AG08395 (cell line): Measurements from ENCODE around the gene INF2.
A peak's percentile ranks its signal among the peaks of the same experiment; 100 is the strongest.

Source experiments
- DNase-seq: peaks from one replicate; pipeline ENCODE4 v3.0.0; 2012; ENCODE audit warnings: mixed read lengths, low spot score

The INF2 gene

DNA sequence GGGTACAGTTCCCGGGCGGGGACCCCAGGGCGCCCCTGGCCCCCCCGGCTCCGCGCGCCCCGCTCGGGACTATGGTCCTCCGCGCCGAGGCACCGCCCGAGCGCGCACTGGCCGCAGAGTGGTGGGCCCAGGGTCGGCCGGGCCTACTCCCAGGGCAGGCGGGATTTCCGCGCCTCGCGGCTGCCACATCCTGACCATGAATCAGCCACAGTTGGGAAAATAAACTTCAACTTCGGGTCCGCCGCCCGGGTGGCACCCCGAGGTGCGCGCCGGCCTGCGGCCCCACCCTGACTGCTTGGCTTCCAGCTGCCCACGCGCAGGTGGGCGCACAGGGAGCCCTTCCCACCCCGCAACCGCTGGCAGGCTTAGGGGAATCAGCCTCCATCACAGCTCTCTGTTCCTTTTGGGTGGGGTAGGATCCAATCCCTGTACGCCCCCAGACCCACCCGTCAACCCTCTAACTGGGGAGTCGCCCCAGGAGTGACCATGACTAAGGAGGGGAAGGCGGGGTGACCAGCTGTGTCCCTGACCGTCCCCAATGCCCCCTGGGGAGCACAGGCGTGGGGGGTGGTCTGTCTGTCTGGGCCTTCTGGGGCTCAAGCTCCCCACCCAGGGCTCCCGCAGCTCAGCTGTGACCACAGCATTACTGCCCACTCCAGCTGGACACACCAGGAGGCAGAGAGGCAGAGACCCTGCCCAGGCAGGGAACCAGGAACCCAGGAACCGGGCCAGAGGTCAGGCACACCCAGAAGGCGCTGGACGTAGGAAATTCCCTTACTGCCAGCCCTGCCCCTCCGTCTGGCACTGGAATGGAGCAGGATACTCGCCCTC, 678 bp downstream of the INF2 start:
- no peak for DNase-seq

- DNase-seq = no peak
These were observed 1.5 kb downstream of the INF2 start for GRCh38 chr14:104690861-104691455.

DNA sequence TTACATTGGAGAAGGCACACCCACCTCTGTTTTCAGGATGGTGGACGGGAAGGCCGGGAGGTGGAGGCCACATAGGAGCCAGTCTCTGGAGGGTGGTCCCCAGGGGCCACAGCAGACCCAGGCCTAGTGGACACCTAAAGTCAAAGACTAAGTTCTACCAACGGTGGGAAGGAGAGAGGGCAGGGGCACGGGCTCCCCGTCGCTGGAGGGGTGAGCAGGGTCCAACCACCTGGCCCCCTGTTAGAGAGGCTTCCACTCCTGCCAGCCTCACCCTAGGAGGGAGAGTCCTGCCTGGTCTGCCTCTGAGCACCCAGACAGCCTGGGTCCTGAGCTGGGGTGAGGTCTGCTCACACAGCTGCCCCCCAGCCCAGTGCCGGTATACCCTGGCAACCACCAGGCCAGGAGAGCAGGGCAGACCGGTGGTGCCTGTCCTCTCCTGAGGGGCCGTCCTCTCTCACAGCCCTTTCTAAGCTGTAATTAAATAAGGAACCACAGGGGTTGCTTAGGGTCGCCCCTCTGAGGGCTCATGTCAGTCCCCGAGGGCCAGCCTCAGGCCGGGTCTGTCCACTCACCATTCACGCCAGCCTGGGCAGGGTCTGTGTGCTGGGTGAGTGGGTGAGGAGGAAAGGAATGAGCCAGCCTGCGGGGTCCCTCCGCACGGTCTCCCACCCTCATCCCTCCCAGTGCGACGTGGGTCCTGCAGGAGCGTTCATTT, 2.3 kb downstream of the INF2 start:
- DNase-seq = no peak

DNA sequence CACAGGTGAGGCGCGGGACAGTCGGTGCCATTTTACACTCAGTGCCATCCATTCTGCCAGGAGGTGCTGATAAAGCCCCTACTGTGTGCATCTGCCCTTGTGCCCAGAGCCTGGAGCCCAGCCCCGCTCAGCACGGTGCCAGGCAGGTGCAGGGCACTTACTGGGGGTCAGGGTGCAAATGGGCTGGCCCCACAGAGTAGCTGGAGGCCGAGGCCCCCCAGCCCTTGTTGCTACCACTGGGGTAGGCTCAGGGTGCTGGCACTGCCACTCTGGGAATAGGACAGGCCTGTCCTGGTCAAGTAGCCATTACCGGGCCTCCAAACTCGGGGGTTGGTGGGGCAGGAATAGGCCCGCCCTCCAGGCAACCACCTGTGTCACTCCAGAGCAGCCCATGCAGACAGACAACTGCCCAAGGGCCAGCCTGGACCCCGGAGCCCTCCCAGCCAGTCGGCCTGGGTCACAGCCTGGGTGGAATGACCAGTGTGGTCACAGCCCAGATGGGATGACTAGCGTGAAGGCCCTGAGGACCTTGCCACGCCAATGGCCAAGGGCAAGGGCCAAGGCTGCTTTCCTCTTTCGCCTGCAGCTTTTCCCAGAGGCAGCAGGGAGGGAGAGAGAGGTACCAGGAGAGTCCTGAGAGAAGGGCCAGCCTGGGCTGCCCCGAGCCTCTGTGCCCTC, 3.0 kb downstream of the INF2 start:
- no peak for DNase-seq

GRCh38 chr14:104692939-104693315, 3.5 kb downstream of the INF2 start:
- no peak for DNase-seq

DNA sequence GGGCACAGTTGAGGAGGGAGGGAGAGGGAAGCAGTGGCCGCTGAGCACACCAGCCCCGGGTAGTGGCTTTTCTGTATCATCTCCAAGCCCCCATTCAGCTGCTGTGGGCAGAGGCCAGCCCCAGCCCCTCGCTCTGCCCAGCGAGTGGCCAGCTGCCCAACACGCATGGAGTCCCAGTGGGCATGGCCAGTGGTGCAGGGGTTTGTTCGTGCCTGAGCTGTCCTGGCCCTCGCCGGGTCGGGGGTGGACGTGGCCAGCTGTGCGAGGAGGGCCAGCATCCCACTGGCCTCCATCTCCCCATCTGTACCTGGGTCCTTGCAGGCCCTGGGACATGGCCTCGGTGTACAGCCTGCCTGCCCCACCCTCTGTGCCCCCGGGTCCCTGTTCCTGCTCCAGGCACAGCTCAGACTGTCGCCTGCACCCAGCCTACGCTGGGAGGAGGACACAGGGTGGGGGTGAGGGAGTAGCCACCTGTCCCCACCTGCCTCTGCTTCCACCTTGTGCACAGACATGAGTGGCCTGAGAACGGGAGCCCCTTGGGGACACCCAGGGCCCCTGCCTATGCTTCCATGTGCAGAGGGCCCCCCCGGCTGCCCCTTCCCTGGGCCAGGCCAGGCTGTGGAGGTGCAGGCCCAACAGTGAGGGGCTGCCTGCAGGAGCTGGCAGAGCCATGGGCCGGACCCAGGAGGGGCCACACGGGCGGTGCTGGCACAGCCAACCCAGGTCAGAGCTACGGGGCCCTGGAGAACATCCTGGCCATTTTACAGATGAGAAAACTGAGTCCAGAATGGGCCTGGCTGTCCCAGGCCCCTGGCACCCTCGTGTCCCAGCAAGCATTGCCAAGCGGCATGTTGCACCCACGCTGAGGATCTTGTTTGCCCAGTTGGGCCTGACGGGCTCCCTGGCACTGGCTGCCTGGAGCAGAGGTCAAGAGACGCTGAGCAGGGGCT, 4.3 kb downstream of the INF2 start:
- DNase-seq = no peak

GRCh38 chr14:104694475-104694950, 5.1 kb downstream of the INF2 start:
- no peak for DNase-seq

DNA sequence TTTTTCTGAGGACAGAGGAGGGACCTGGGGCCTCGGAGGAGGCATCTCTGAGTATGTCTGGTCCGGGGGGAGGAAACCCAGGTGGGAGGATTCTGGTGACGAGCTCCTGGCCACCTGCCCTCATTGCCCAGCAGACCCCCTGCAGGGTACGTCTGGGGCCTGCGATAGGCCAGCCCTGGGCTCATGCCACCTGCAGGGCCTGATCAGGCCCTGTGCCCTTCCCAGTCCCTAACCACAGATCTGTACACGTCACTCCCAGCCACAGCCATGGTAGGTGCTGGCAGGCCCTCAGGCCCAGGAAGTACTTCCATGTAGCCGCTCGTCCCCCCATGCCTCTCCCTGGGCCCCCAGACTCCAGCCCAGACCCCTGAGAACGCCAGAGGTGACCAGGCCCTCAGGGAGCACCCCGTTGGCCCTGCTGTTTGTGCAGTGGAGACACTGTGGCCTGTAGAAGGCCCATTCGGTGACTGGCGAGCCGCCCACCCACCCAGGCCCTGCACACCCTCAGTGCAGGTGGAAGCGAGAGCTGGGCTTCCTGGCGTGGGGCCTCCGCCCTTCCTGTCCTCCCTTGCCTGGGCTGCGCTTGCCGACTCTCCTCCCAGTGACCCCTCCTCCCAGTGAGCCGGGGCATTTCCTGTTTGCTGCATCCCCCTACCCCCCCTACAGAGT, 5.7 kb downstream of the INF2 start:
- no peak for DNase-seq

- DNase-seq = no peak
These were observed 6.2 kb downstream of the INF2 start for GRCh38 chr14:104695660-104696000.

GRCh38 chr14:104696671-104697316, 7.4 kb downstream of the INF2 start:
- DNase-seq = no peak

- no peak for DNase-seq
These were observed 7.9 kb downstream of the INF2 start for GRCh38 chr14:104697317-104697703.

DNA sequence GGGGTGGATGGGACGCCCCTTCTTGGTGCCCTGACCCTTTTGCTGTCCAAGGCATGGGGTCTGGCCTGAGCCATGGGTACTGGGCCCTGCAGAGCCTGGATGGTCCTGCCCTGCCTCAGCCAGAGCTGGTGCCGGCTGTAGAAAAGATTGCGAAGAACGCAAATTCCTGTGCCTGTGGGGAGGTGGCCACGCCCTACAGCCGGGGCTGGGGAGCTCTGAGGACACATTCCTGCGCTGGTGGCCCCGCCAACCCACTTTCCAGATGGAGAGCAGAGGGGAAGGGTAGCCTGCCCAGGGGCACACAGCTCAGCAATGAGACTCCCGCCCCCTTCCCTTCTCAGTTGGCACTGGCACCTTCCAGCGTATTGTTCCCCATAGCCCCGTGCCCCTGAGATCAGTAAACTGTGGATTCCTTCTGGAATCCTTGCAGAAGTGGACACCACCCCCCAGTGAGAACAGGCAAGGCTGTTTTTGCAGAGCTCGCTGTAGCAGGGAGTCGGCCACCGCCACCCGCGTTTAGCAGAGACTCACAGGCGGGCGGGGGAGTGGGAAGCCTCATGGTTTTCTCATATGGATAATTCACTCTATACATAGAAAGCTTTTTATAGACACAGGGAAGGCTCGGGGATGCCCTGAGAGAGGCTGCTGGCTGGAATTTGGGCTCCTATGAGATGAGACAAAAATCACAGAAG, 8.6 kb downstream of the INF2 start:
- peak; percentile 70 for DNase-seq

GRCh38 chr14:104698688-104699425, 9.4 kb downstream of the INF2 start:
- no peak for DNase-seq

GRCh38 chr14:104699426-104699748, 10.0 kb downstream of the INF2 start:
- DNase-seq = no peak

DNA sequence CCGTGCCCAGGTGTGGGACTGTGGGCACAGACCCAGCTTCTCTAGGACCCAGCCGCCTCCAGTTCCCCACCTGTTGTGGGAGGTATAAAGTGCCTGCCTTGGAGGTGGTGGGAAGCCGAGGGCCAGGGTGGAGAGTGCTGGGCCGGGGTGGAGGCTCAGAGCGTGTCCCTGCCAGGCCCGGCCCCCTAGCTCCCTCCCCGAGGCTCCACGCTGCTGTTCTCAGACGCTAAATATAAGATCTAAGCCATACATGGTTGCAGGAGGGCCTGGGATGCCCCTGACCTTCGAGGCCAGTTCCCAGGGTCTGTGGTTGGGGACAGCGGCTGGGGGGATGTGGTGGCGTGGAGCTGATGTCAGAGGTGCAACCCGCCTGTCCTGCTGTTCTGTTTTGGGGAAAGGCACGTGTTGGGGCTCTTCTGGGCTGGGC, 10.8 kb downstream of the INF2 start:
- no peak for DNase-seq

DNA sequence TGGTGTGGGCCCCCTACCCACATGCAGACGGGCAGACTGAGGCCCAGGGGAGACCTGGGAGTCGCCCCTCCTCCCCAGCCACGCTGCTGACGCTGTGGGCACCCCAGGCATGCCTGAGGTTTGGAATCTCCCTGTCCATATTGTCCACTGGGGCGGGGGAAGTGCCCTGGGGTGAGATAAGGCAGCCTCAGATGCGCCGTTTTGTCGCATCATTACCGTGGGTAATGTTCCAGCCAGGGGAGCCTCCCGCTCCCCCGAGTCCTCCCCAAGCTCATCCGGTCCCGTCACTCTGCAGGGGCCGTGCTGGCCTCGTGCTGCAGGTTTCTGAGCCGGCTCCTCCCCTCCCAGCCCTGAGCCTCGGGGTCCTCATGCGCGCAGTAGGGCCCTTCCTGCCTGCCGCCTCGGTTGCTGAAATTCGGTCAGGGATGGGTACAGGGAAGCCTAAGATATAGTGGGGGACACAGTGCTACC, 11.4 kb downstream of the INF2 start:
- no peak for DNase-seq

- DNase-seq = no peak
These were observed 12.1 kb downstream of the INF2 start for GRCh38 chr14:104701383-104702076.

- no peak for DNase-seq
These were observed 12.7 kb downstream of the INF2 start for GRCh38 chr14:104702106-104702505.
